ENCODE data around the gene NACC2.
"Not testable (repeated sequence)": the region's sequence is repeated elsewhere in the genome, so short reads cannot be mapped to it uniquely, and the experiment has no call there.

GRCh38 chr9:136061916-136062315 lies 33.2 kb downstream of the NACC2 start:
- not testable (repeated sequence) for TF ChIP-seq CTCF (IDR thresholded peaks at IDR 0.05); EZH2 (IDR thresholded peaks at IDR 0.05; ENCODE audit: borderline replicate concordance, insufficient read depth, low read depth, low read length, poor library complexity, severe bottlenecking)
